Measurements from ENCODE around the gene ADAMTS12. TPM values are rescaled to one million over a fixed set of nuclear protein-coding genes. Genes with fewer than 3 reads are reported as not detected.

The ADAMTS12 gene
- total RNA-seq, 4 donors from 2014 or later = 0.49 to 3.1 (median 2.5) TPM

- Histone ChIP-seq H3K27ac (no peak overlapping the region), H3K4me3 (no peak overlapping the region), H3K36me3 (no peaks in the 10 kb centered on the region), H3K9me3 (no peaks in the 10 kb centered on the region), H3K27me3 (no peaks in the 10 kb centered on the region), H3K4me1 (no peaks in the 10 kb centered on the region)
- in situ Hi-C loops (cut with MboI; ENCODE audit: low sequenced_read_pairs in 4 of 4) (no loop called here), intact Hi-C loops (cut with DNase I; ENCODE audit: low total_unique reads) (no loop called here)
- ATAC-seq (no peak), DNase-seq (no peak)
- TF ChIP-seq POLR2A (IDR thresholded peaks at IDR 0.05) (no peak), CTCF (IDR thresholded peaks at IDR 0.05 in 4 of 5, conservative IDR thresholded peaks at IDR 0.05 in 1 of 5) (no peak)
Observed at GRCh38 chr5:33738097-33738496, 153.7 kb downstream of the ADAMTS12 start.

GRCh38 chr5:33737697-33738096 lies 154.1 kb downstream of the ADAMTS12 start:
- in situ Hi-C loops (cut with MboI; ENCODE audit: low sequenced_read_pairs in 4 of 4) (no loop called here), intact Hi-C loops (cut with DNase I; ENCODE audit: low total_unique reads) (no loop called here)
- TF ChIP-seq CTCF (IDR thresholded peaks at IDR 0.05 in 4 of 5, conservative IDR thresholded peaks at IDR 0.05 in 1 of 5) (no peak), POLR2A (IDR thresholded peaks at IDR 0.05) (no peak)
- no peak for DNase-seq
- Histone ChIP-seq H3K4me3 (no peak overlapping the region), H3K4me1 (no peaks in the 10 kb centered on the region), H3K36me3 (no peaks in the 10 kb centered on the region), H3K27me3 (no peaks in the 10 kb centered on the region), H3K9me3 (no peaks in the 10 kb centered on the region), H3K27ac (no peak overlapping the region)
- no peak for ATAC-seq

- Histone ChIP-seq H3K27ac (no peak overlapping the region), H3K9me3 (no peaks in the 10 kb centered on the region), H3K4me3 (no peak overlapping the region), H3K4me1 (no peaks in the 10 kb centered on the region), H3K36me3 (no peaks in the 10 kb centered on the region), H3K27me3 (no peaks in the 10 kb centered on the region)
- in situ Hi-C loops (cut with MboI; ENCODE audit: low sequenced_read_pairs in 4 of 4) = no loop called here
- intact Hi-C loops (cut with DNase I; ENCODE audit: low total_unique reads) = no loop called here
- ATAC-seq (no peak), DNase-seq (no peak)
- no peak for TF ChIP-seq POLR2A (IDR thresholded peaks at IDR 0.05)
- TF ChIP-seq CTCF (IDR thresholded peaks at IDR 0.05 in 4 of 5, conservative IDR thresholded peaks at IDR 0.05 in 1 of 5) = no peak
Observed at GRCh38 chr5:33737284-33737683, 154.5 kb downstream of the ADAMTS12 start.

DNA sequence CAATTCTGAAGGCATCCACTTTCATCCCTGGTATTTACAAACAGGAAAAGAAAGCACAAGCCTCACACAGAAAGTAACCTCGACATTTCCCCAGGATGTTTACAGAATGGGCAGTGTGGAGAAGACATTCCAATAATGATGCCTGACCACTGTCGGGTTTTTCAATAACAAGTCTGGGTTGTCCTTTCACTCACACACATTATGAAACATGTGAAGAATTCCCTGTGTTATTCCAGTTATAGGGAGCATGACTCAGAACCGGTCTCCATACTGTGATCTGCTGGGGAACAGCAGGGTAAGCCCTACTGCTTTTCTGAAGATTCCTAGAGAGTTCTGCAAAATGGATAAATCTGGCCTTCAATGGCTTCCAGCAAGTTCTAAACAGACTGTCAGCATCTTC lies 155.3 kb downstream of the ADAMTS12 start:
- TF ChIP-seq POLR2A (IDR thresholded peaks at IDR 0.05) (no peak), CTCF (IDR thresholded peaks at IDR 0.05 in 4 of 5, conservative IDR thresholded peaks at IDR 0.05 in 1 of 5) (no peak)
- Histone ChIP-seq H3K27ac (no peak overlapping the region), H3K36me3 (no peaks in the 10 kb centered on the region), H3K27me3 (no peaks in the 10 kb centered on the region), H3K9me3 (no peaks in the 10 kb centered on the region), H3K4me1 (no peaks in the 10 kb centered on the region), H3K4me3 (no peak overlapping the region)
- intact Hi-C loops (cut with DNase I; ENCODE audit: low total_unique reads) = no loop called here
- ATAC-seq = no peak
- in situ Hi-C loops (cut with MboI; ENCODE audit: low sequenced_read_pairs in 4 of 4) = no loop called here
- DNase-seq = no peak

DNA sequence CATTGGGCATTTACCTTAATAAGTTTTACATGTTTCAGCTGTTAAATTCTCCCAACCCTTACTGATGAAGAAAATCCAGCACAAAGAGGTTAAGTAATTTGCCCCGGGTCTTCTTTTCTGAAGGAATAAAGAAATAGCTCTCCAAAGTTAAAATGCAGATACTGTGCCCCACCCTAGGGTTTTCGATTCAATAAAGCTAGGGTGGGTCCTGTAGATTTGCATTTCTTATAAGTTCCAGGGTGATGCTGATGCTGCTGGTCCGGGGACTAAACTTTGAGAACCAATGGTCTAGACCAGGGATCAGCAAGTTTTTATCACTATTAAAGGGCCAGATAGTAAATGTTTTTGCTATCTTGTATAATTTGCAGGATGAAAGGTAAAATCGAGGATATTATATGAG lies 156.7 kb downstream of the ADAMTS12 start:
- ATAC-seq = no peak
- no peaks in the 10 kb centered on the region for H3K36me3 ChIP-seq

More for the DNA sequence above, 156.7 kb downstream of the ADAMTS12 start:
- DNase-seq = no peak
- intact Hi-C loops (cut with DNase I; ENCODE audit: low total_unique reads) = no loop called here
- Histone ChIP-seq H3K27ac (no peak overlapping the region), H3K4me3 (no peak overlapping the region), H3K27me3 (no peaks in the 10 kb centered on the region), H3K4me1 (no peaks in the 10 kb centered on the region), H3K9me3 (no peaks in the 10 kb centered on the region)
- in situ Hi-C loops (cut with MboI; ENCODE audit: low sequenced_read_pairs in 4 of 4) = no loop called here
- no peak for TF ChIP-seq CTCF (IDR thresholded peaks at IDR 0.05 in 4 of 5, conservative IDR thresholded peaks at IDR 0.05 in 1 of 5)
- TF ChIP-seq POLR2A (IDR thresholded peaks at IDR 0.05) = no peak
